SHP77 treated with DMSO at 0.1 percent for 48 hours (cell line): ENCODE measurements around the gene FOXJ1.

Experiments used
- DNase-seq: peaks from one replicate; lab custom pipeline; 2025; lab: John Stamatoyannopoulos, UW

FOXJ1 gene

GRCh38 chr17:76091526-76092286, 49.3 kb downstream of the FOXJ1 start:
- no peak for DNase-seq

GRCh38 chr17:76090517-76091129, 50.4 kb downstream of the FOXJ1 start:
- no peak for DNase-seq

DNA sequence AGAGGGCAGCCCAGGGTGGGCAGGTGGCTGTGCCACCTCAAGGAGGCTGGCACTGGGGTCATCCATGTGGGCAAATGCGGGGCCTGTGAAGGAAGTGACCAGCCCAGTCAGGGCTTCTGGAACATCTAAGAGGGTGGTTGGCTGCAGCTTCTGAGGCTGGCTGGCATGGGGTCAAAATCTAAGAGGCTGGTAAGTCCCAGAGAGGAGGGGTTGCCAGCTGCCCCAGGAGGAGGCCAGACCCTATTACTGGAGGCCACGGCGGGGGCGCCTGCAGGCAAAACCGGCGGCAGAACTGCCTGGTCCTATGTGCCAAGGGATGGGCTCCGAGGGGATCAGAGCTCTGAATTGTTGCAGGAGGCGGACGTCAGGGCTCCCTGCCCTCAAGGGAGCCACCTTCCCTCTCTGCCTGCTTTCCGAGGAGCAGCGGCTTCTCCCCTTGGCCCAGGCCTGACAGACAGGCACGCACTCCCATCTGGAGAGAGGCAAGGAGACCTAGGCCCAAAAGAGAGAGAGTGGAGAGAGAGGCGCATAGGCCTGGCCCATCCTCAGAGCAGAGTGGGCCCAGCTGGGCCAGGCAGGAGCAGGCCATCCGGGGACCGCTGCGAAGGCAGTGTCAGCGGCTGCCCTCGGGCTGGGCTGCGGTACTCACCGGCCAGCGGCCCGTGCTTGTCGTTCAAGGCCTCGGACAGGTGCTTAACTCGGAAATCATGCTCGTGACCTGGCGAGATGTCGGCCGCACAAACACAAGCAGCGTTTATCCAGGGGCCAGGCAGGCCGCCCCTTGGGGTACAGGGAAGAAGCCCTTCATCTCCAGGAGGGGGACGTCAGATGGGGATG, 51.1 kb downstream of the FOXJ1 start:
- DNase-seq = no peak

DNA sequence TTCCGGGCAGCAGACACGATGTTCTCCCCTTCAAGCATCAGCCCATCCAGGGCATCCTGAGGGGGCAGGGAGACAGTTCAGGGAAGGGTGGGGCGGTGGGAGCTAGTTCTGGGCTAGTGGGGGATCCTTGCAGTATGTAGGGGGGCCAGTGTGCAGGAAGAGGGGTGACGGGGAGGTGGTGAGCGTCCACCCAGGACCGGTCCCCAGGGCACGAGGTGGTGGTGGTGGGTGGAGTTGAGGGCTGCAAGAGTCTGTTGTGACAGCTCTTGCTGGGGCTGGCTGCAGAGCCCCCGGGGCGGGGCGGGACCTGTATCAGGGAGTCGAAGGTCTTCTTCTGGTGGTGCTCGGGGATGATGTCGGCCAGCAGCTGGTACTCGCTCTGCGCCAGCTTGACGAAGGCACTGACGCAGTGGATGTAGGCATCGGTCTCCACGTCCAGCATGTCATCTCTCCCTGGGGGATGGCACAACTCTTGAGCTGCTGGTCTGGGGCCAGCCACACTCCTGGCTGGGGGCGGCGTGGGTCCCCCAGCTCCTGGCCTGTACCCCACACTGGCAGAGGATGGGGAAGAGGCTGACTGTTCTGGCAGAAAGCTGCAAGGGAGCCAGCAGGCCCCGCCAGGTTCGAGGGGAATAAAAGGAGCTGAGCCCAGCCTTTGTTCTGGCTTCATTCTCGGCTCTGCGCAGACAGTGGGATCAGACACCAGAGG, 52.0 kb downstream of the FOXJ1 start:
- DNase-seq = no peak

GRCh38 chr17:76088041-76088867, 52.8 kb downstream of the FOXJ1 start:
- DNase-seq = no peak

GRCh38 chr17:76087531-76087930, 53.5 kb downstream of the FOXJ1 start:
- no peak for DNase-seq

- no peak for DNase-seq
These were observed 54.7 kb downstream of the FOXJ1 start for GRCh38 chr17:76086384-76086783.
